ENCODE data around the gene TOP3B.

DNA sequence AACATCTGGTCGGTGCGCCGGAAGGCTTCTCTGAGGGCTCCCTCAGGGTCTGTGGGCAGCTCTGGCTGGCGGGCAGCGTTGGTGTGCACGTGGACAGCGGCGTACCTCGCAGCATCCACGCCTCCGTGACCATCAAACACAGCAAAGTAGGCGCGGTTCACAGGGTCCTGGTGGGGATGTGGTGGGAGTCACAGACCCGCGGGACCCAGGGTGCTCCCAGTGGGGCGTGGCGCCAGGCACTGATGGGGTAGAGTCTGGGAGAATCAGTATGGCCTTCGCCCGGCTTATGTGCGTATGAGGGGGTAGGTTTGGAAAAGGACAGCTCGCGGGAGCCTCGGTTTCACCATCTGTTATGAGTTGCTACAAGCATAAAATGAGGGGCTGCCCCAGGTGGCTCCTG is 49.2 kb downstream of the TOP3B start:
- TF ChIP-seq, protein P1, sequence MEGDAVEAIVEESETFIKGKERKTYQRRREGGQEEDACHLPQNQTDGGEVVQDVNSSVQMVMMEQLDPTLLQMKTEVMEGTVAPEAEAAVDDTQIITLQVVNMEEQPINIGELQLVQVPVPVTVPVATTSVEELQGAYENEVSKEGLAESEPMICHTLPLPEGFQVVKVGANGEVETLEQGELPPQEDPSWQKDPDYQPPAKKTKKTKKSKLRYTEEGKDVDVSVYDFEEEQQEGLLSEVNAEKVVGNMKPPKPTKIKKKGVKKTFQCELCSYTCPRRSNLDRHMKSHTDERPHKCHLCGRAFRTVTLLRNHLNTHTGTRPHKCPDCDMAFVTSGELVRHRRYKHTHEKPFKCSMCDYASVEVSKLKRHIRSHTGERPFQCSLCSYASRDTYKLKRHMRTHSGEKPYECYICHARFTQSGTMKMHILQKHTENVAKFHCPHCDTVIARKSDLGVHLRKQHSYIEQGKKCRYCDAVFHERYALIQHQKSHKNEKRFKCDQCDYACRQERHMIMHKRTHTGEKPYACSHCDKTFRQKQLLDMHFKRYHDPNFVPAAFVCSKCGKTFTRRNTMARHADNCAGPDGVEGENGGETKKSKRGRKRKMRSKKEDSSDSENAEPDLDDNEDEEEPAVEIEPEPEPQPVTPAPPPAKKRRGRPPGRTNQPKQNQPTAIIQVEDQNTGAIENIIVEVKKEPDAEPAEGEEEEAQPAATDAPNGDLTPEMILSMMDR (conservative IDR thresholded peaks at IDR 0.05): no peak
- TF ChIP-seq EZH2 (IDR thresholded peaks at IDR 0.05; ENCODE audit: low read depth): no peak

Measured in PC-9 (cell line).